Thymus (tissue), 11 donors: ENCODE measurements around the gene CHI3L1. TPM values are rescaled to one million over a fixed set of nuclear protein-coding genes. Genes with fewer than 3 reads are reported as not detected.

Experiments
- DNase-seq, 9 donors: peaks; one replicate each; pipeline ENCODE4 v3.0.0-alpha.2; 2013; ENCODE audit warnings: low spot score in 9 of 9, low read depth in 6 of 9, missing footprints in 1 of 9
- H3K27ac ChIP-seq, 2 donors: one replicate each; pipeline ENCODE4 v1.5.1; 2013; ENCODE audit warnings: control low read depth in 1 of 2, low read depth in 1 of 2, low read length in 1 of 2, mild to moderate bottlenecking in 1 of 2, moderate library complexity in 1 of 2
- H3K27me3 ChIP-seq, 2 donors: one replicate each; pipeline ENCODE4 v1.5.1; 2013; ENCODE audit warnings: low read length in 1 of 2; ENCODE audit not compliant: control insufficient read depth in 2 of 2, insufficient read depth in 1 of 2
- H3K36me3 ChIP-seq, 2 donors: one replicate each; pipeline ENCODE4 v1.5.1; 2013; ENCODE audit warnings: low read length in 1 of 2, mild to moderate bottlenecking in 1 of 2, moderate library complexity in 1 of 2; ENCODE audit not compliant: control insufficient read depth in 2 of 2, insufficient read depth in 2 of 2
- H3K4me1 ChIP-seq, 2 donors: one replicate each; pipeline ENCODE4 v1.5.1; 2013; ENCODE audit warnings: low read length in 2 of 2; ENCODE audit not compliant: control insufficient read depth in 2 of 2, insufficient read depth in 2 of 2
- H3K4me3 ChIP-seq, 2 donors: one replicate each; pipeline ENCODE4 v1.5.1; 2013; ENCODE audit warnings: low read length in 2 of 2, control low read depth in 1 of 2, mild to moderate bottlenecking in 1 of 2
- H3K9me3 ChIP-seq, 2 donors: one replicate each; pipeline ENCODE4 v1.5.1; 2013; ENCODE audit warnings: low read length in 1 of 2, mild to moderate bottlenecking in 1 of 2; ENCODE audit not compliant: control insufficient read depth in 2 of 2, insufficient read depth in 1 of 2
- WGBS: extraction: QIAGEN DNeasy Blood & Tissue Kit; methylation state at CpG from one replicate; pipeline ENCODE4 v1.1.7; 2013; 5-methylcytosine and 5-hydroxymethylcytosine counted together
- polyA plus RNA-seq: library from polyadenylated mRNA; stranded (reverse); fragments of 200-250 nt; gene quantifications from one replicate; pipeline ENCODE4 v1.2.3, GENCODE V29; 2013
- total RNA-seq: library from RNA; stranded (reverse); fragments of 120-200 nt; gene quantifications from one replicate; pipeline ENCODE4 v1.2.4, GENCODE V29; 2013
- donor health status: healthy.

The CHI3L1 gene
- total and polyA plus RNA-seq, 2 donors = 7.4 to 26.8 TPM

DNA sequence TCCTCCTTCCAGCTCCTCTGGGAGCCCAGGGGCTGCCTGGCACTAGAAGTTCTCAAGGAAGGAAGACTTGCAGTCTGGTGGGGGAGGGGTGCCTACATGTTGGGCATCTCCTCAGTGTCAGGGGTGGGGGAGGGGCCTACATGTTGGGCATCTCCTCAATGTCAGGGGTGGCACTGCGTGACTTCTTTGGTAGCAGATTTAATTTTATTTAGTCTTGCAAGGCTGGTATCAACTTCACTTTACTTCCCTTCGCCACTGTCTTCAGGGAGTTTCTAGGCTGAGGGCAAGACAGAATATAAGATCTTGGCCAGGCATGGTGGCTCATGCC is 40.5 kb downstream of the CHI3L1 start:
- H3K27me3 ChIP-seq = peaks cover 0 to 12% of the 10 kb centered on the region in 2 donors
- WGBS = 97% methylated on average over 2 of the region's 2 CpGs
- no peaks in the 10 kb centered on the region for H3K36me3 ChIP-seq
- H3K9me3 ChIP-seq = no peaks in the 10 kb centered on the region
- DNase-seq = no peak
- H3K27ac ChIP-seq = no peak overlapping the region
- H3K4me3 ChIP-seq = no peak overlapping the region
- H3K4me1 ChIP-seq = no peaks in the 10 kb centered on the region

DNA sequence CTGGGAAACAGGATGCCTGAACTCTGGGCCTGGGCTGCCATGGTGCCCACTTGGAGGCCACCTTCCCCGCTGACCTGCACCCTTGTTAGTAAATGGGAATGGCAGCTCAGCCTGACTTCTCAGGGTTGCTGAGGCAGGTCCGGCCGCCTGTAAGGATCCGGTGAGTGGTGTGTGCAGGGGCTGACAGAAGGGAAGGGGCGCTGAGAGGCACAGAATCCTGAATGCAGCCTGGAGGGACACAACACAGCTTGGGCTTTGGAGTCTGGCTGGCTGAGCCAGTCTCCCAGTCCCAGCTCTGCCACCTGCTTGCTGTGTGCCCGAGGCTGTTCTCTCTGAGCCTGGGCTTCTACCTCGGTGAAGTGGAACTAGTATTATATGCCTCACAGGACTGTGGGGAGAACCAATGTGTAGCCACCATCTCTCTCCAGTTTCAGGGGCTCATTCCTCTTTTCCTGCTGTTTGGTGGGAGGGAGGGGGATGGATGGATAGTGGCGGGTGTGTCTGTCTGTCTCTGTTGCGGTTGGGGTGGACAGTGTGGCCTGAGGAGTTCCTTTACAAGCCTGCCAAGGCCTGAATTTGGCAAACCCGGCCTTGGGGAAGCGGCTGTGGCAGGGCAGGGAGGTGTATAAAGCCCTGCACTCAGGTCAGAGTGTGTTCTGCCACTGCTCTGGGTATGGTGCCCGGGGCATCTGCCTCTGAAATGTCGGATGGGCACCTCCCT is 41.0 kb downstream of the CHI3L1 start:
- Histone ChIP-seq H3K27ac (no peak overlapping the region), H3K9me3 (no peaks in the 10 kb centered on the region), H3K4me1 (no peaks in the 10 kb centered on the region), H3K27me3 (peaks cover 0 to 7% of the 10 kb centered on the region in 2 donors), H3K36me3 (no peaks in the 10 kb centered on the region), H3K4me3 (no peak overlapping the region)
- DNase-seq = no peak
- WGBS = 96% methylated on average over 13 of the region's 13 CpGs

DNA sequence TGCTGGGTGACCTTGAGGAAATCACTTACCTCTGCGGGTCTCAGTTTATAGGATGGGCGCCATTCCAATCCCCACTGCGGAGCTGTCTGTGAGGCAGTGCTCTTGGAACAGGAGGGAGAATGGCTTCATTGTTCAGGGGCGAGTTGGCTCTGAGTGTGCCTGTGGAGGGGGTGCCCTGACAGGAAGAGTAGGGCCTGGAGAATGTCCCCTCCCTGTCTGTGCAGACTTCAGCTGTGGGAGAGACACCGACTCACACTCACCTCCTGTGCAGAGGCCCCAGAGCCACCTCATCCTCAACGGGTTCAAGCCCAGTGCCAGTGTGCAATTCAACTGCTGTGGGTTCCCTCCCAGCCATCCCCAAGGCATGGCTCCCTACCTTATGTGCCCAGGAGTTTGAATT is 41.8 kb downstream of the CHI3L1 start:
- WGBS = 93% methylated on average over 6 of the region's 6 CpGs
- no peaks in the 10 kb centered on the region for H3K9me3 ChIP-seq
- no peaks in the 10 kb centered on the region for H3K36me3 ChIP-seq
- no peak for DNase-seq
- no peak overlapping the region for H3K4me3 ChIP-seq
- peaks cover 0 to 3% of the 10 kb centered on the region in 2 donors for H3K27me3 ChIP-seq
- H3K27ac ChIP-seq = no peak overlapping the region
- H3K4me1 ChIP-seq = no peaks in the 10 kb centered on the region

DNA sequence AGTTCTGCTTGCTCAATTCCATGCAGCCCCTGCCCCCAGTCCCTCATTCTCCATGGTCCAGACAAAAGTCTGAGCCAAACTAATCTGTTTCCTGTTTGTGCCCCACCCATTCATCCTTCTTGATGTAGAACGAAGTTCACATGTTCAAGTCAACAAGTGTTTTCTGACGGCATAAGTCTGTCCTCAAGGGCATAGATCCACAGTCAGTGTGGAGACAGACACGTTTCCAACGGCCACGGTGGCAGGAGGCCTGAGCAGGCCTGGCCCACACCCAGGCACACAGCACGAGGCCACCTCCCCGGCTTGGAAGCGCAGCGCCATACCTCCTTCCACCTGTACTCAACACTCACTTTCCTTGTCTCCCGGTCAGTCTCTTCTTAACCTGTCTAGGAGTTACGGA is 42.9 kb downstream of the CHI3L1 start:
- 94% methylated on average over 11 of the region's 11 CpGs for WGBS
- H3K27ac ChIP-seq = no peak overlapping the region
- H3K4me3 ChIP-seq = no peak overlapping the region
- H3K4me1 ChIP-seq = no peaks in the 10 kb centered on the region
- H3K9me3 ChIP-seq = no peaks in the 10 kb centered on the region
- peaks cover 0 to 4% of the 10 kb centered on the region in 2 donors for H3K27me3 ChIP-seq
- no peak for DNase-seq
- H3K36me3 ChIP-seq = no peaks in the 10 kb centered on the region

DNA sequence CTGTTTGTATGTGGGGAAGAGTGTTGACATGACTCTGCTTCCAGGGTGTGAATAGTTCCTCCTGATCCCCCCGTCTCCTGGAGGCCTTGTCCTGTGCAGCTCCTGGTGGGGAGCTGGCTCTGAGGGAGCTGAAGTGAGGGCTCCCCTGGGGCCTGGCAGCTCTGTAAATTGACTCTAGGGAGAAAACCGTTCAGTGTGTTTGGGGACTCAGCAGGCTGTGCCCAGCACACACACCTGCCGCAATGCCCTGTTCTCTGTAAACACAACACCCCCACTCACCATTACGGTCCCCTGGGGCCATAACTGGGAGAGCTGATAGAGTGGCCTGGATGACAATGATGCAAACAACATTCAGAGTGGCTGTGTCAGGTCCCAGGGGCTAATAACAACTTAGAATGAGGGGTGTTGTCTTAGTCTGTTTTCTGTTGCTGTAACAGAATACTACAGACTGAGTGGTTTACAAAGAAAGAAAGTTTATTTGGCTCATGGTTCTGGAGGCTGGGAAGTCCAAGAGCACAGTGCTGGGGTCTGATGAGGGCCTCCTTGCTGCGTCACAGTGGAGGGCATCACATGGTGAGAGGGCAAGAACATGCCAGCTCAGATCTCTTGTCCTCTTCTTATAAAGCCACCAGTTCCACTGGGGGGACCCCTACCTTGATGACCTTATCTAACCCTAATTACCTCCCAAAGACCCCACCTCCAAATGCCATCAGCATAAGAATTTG is 43.7 kb downstream of the CHI3L1 start:
- 96% methylated on average over 5 of the region's 5 CpGs for WGBS

DNA sequence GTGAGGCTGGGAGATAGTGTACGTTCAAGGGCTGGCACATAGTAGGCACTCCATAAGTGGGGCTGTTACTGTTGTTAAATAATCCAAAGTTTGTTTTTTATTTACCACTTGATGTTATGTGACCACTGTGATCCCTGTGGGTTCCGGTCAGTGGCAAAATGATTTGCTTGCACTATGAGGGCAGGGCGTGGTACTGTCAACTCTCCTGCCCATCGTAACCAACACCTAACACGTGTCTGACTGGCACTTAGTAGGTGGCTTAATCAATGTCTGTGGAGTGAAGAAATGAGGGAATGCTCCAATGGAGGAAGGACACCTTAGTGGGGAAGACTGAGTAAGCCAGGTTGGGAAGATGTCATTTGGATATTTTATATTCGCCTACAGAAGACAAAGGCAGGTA is 44.4 kb downstream of the CHI3L1 start:
- H3K36me3 ChIP-seq = no peaks in the 10 kb centered on the region
- H3K27me3 ChIP-seq = peaks cover 0 to 4% of the 10 kb centered on the region in 2 donors
- no peak for DNase-seq
- no peaks in the 10 kb centered on the region for H3K9me3 ChIP-seq
- H3K27ac ChIP-seq = no peak overlapping the region
- 96% methylated on average over 6 of the region's 6 CpGs for WGBS
- no peaks in the 10 kb centered on the region for H3K4me1 ChIP-seq
- no peak overlapping the region for H3K4me3 ChIP-seq

More for the DNA sequence above, 43.7 kb downstream of the CHI3L1 start:
- no peaks in the 10 kb centered on the region for H3K9me3 ChIP-seq
- DNase-seq = no peak
- no peak overlapping the region for H3K27ac ChIP-seq
- no peaks in the 10 kb centered on the region for H3K4me1 ChIP-seq
- H3K36me3 ChIP-seq = no peaks in the 10 kb centered on the region
- H3K27me3 ChIP-seq = peaks cover 0 to 4% of the 10 kb centered on the region in 2 donors
- no peak overlapping the region for H3K4me3 ChIP-seq

DNA sequence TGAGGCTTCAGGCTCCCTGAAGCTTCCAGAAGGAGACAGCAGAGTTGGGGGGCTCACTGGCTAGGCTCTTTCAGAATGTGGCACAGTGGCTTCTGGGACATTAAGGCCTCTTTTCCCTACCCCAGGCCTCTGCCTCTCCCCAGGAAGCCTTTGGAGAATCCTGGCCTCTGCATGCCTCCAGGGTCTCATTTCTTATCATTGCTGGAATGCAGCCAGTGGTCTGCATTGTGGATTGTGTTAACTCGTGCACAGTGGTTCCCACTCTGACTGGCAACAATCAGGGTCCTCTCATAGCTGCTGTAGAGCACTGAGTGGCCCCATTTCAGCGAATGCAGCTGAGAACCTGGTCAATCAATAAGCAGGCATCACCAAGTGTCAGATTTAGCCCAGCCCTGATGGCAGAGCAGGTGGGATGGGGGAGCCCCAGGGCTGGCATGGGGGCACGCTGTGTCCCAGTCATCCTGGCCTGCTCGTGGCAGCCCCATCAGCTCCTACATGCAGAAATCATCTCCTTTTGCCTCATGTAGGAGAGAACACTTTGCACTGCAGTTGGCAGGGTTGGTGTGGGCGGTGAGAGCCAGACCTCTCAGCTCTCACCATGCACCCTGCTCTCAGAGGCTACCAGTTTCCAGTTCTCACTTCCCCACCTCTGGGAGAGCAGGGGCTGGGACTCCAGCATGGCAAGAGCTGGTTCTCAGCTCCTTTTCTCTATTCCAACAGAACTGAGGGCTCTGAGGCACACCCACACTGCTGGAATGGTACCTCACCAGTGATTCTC is 45.6 kb downstream of the CHI3L1 start:
- Histone ChIP-seq H3K27me3 (peaks cover 0 to 11% of the 10 kb centered on the region in 2 donors), H3K4me3 (no peak overlapping the region), H3K4me1 (no peaks in the 10 kb centered on the region), H3K9me3 (no peaks in the 10 kb centered on the region), H3K27ac (no peak overlapping the region), H3K36me3 (no peaks in the 10 kb centered on the region)
- WGBS = 90% methylated on average over 5 of the region's 5 CpGs
- DNase-seq = no peak

DNA sequence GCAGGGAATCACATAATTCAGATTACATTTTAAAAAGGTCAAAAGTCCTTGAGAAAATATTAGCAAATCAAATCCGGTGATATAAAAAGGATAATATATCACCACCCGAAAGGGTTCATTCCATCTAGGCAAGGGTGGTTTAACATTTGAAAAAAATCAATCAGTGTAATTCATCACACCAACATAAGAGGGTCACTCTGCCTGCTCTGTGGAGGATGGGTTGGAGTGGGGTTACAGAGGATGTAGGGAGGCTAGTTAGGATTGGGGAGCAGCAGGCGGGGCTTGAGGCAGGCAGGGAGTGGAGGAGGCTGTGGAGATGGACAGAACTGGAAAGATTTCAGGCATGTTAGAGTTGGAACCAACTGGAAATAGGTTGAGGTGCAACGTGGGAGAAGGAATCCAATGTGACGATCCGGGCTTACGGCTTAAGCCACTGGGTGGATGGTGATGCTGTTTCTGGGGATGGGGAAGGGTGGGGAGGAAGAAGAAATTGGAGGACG is 46.5 kb downstream of the CHI3L1 start:
- 97% methylated on average over 8 of the region's 8 CpGs for WGBS
- no peaks in the 10 kb centered on the region for H3K9me3 ChIP-seq
- H3K4me3 ChIP-seq = no peak overlapping the region
- no peaks in the 10 kb centered on the region for H3K36me3 ChIP-seq
- no peaks in the 10 kb centered on the region for H3K4me1 ChIP-seq
- no peak for DNase-seq
- H3K27ac ChIP-seq = no peak overlapping the region
- H3K27me3 ChIP-seq = peaks cover 0 to 16% of the 10 kb centered on the region in 2 donors

DNA sequence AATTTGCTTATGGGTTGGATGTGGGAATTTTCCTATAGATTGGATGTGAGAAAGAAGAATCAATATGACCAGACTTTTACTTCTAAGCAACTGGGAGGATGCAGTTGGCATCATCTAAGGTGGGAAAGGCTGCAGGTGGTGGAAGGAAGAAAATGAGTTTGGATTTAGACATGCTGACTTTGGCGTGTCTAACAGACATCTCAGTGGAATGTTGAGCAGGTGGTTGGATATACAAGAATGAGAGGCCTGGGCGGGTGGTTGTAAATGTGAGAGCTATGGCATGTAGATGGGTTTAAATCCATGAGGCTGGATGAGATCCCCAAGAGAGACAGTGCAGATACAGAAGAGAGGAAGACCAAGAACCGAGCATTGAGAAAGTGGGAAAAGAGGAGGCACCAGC is 48.4 kb downstream of the CHI3L1 start:
- Histone ChIP-seq H3K27me3 (peaks cover 0 to 31% of the 10 kb centered on the region in 2 donors), H3K27ac (no peak overlapping the region), H3K9me3 (no peaks in the 10 kb centered on the region), H3K4me3 (no peak overlapping the region), H3K36me3 (no peaks in the 10 kb centered on the region), H3K4me1 (no peaks in the 10 kb centered on the region)
- no peak for DNase-seq
- WGBS = 95% methylated on average over 3 of the region's 3 CpGs
